Sigmoid colon (tissue), 4 donors: ENCODE measurements around the gene HOXB5.

Experiments
- EP300 ChIP-seq, 4 donors: sonication (generic); formaldehyde crosslinking; IDR thresholded peaks; one replicate each; pipeline ENCODE4 v1.6.1; 2017; ENCODE audit warnings: antibody characterized with exemption in 4 of 4
- POLR2A ChIP-seq, 2 donors: fragments of 450-650 bp; IDR thresholded peaks; one replicate each; pipeline ENCODE4 v1.6.1; 2016; ENCODE audit warnings: antibody characterized with exemption in 2 of 2, mild to moderate bottlenecking in 2 of 2, moderate library complexity in 2 of 2
- TF ChIP-seq, protein P1 (sequence below), 4 experiments: fragments of 450-650 bp in 3 of 4; fragments of 200-600 bp in 1 of 4; IDR thresholded peaks; one replicate each; pipeline ENCODE4 v1.5.1; 2016 to 2019; ENCODE audit warnings: antibody characterized with exemption in 4 of 4, mild to moderate bottlenecking in 3 of 4, moderate library complexity in 2 of 4

DNA sequence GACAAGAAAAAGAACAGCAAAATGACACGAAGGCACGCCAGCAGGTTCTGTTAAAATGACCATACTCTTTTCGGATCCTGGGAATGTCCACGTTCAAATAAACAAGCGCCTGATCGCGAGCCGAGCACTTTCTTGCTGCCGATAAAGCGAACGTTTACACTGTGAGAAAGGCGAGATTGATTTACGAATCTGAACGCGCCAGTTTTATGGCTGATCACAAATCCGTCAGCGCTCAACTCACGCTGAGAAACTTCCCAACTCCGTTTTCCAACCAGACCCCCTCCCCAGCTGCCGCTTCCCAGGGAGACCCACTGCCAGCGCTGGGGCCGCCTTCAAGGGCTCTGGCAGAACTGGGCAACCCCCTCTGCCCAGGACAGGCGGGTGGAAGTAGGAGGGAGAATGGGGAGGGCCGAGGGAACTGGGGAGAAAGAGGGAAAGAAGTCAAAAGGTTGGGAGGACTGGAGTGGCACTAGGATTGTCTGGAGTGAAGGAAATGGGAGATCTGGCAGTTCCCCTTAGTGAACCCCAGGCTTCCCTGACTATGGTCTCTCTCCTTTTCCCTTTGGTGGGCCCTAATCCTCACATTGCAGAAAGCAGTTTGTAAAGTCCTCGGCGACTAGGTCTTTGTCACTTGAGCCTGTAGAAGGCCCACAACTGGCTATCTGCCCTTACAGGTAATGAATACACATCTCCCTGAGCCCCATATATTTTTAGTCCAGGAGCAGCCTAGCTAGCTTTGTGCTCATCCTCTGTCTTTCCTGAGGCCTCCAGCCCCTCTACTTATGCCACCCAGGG is 22.4 kb downstream of the HOXB5 start:
- TF ChIP-seq, protein P1, sequence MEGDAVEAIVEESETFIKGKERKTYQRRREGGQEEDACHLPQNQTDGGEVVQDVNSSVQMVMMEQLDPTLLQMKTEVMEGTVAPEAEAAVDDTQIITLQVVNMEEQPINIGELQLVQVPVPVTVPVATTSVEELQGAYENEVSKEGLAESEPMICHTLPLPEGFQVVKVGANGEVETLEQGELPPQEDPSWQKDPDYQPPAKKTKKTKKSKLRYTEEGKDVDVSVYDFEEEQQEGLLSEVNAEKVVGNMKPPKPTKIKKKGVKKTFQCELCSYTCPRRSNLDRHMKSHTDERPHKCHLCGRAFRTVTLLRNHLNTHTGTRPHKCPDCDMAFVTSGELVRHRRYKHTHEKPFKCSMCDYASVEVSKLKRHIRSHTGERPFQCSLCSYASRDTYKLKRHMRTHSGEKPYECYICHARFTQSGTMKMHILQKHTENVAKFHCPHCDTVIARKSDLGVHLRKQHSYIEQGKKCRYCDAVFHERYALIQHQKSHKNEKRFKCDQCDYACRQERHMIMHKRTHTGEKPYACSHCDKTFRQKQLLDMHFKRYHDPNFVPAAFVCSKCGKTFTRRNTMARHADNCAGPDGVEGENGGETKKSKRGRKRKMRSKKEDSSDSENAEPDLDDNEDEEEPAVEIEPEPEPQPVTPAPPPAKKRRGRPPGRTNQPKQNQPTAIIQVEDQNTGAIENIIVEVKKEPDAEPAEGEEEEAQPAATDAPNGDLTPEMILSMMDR (IDR thresholded peaks at IDR 0.05), result no peak
- TF ChIP-seq POLR2A (IDR thresholded peaks at IDR 0.05) (no peak), EP300 (IDR thresholded peaks at IDR 0.05) (no peak)
